Neural cell (in vitro differentiated cells): Measurements from ENCODE around the gene SLC39A7. TPM values are rescaled to one million over a fixed set of nuclear protein-coding genes. Genes with fewer than 3 reads are reported as not detected.

Experiments
- H2AFZ ChIP-seq: fragments of 200-600, 300-800 bp; sonication (generic), shearing (Covaris generic); 2 replicates; pipeline ENCODE4 v1.6.0; 2014; ENCODE audit warnings: low read depth, mild to moderate bottlenecking, antibody characterized with exemption, low read length, moderate library complexity
- H3F3A ChIP-seq: fragments of 200-600 bp; shearing (Covaris generic); 2 replicates; pipeline ENCODE4 v1.6.1; 2016; ENCODE audit warnings: mild to moderate bottlenecking, moderate library complexity, mixed read lengths, antibody characterized with exemption, low read length; ENCODE audit not compliant: insufficient read depth, poor library complexity, severe bottlenecking
- H3K27ac ChIP-seq: fragments of 200-600, 300-800 bp; sonication (generic), shearing (Covaris generic); 2 replicates; pipeline ENCODE4 v1.5.1; 2014; ENCODE audit warnings: mild to moderate bottlenecking, low read length, moderate library complexity
- H3K27me3 ChIP-seq: fragments of 300-800, 200-600 bp; sonication (generic), shearing (Covaris generic); 2 replicates; pipeline ENCODE4 v1.6.0; 2014; ENCODE audit warnings: mild to moderate bottlenecking, low read depth, low read length, moderate library complexity; ENCODE audit not compliant: insufficient read depth
- H3K36me3 ChIP-seq: fragments of 300-800, 200-600 bp; sonication (generic), shearing (Covaris generic); 2 replicates; pipeline ENCODE4 v1.5.1; 2014; ENCODE audit warnings: mild to moderate bottlenecking, antibody characterized with exemption, low read length, moderate library complexity; ENCODE audit not compliant: insufficient read depth
- H3K4me2 ChIP-seq: fragments of 300-800, 200-600 bp; sonication (generic), shearing (Covaris generic); 2 replicates; pipeline ENCODE4 v1.6.0; 2014; ENCODE audit warnings: mild to moderate bottlenecking, low read length
- H3K4me3 ChIP-seq: fragments of 300-800, 200-600 bp; sonication (generic), shearing (Covaris generic); 2 replicates; pipeline ENCODE4 v1.5.1; 2014; ENCODE audit warnings: mild to moderate bottlenecking, low read length, moderate library complexity
- H3K79me2 ChIP-seq: fragments of 200-600 bp; shearing (Covaris generic); replicated peaks from 2 replicates; pipeline ENCODE4 v1.6.0; 2014; ENCODE audit warnings: mild to moderate bottlenecking, low read length, moderate library complexity; ENCODE audit not compliant: insufficient read depth
- H3K9ac ChIP-seq: fragments of 300-800, 200-600 bp; sonication (generic), shearing (Covaris generic); 2 replicates; pipeline ENCODE4 v1.6.1; 2016; ENCODE audit warnings: mild to moderate bottlenecking, low read length, mixed read lengths
- H3K9me2 ChIP-seq: fragments of 200-600 bp; shearing (Covaris generic); 2 replicates; pipeline ENCODE4 v1.6.1; 2016; ENCODE audit warnings: mild to moderate bottlenecking, low read length, mixed read lengths; ENCODE audit not compliant: insufficient read depth
- H3K9me3 ChIP-seq: fragments of 200-600, 300-800 bp; sonication (generic), shearing (Covaris generic); 2 replicates; pipeline ENCODE4 v1.6.1; 2016; ENCODE audit warnings: mild to moderate bottlenecking, mixed run types, low read length, moderate library complexity, mixed read lengths
- H4K20me1 ChIP-seq: fragments of 200-600 bp; shearing (Covaris generic); 2 replicates; pipeline ENCODE4 v1.6.1; 2016; ENCODE audit warnings: mild to moderate bottlenecking, mixed run types; ENCODE audit not compliant: insufficient read depth
- EP300 ChIP-seq: fragments of 450-650 bp; conservative IDR thresholded peaks from 2 replicates; pipeline ENCODE4 v1.6.1; 2014; ENCODE audit warnings: antibody characterized with exemption, mild to moderate bottlenecking, moderate library complexity; ENCODE audit not compliant: poor library complexity, severe bottlenecking
- EZH2 ChIP-seq: fragments of 200-600, 300-800 bp; shearing (Covaris generic), sonication (generic); IDR thresholded peaks from 2 replicates; pipeline ENCODE4 v1.6.1; 2014; ENCODE audit warnings: antibody characterized with exemption, low read length, borderline replicate concordance, mild to moderate bottlenecking; ENCODE audit not compliant: insufficient read depth, poor library complexity, severe bottlenecking
- MXI1 ChIP-seq: fragments of 450-650 bp; conservative IDR thresholded peaks from 2 replicates; pipeline ENCODE4 v1.6.1; 2014; ENCODE audit warnings: antibody characterized with exemption, mild to moderate bottlenecking; ENCODE audit not compliant: poor library complexity, severe bottlenecking
- POLR2AphosphoS5 ChIP-seq: IDR thresholded peaks from 2 replicates; pipeline ENCODE4 v1.6.1; 2012
- RAD21 ChIP-seq: fragments of 450-650 bp; conservative IDR thresholded peaks from 2 replicates; pipeline ENCODE4 v1.6.1; 2014; ENCODE audit warnings: antibody characterized with exemption, mild to moderate bottlenecking, moderate library complexity
- SMC3 ChIP-seq: fragments of 450-650 bp; conservative IDR thresholded peaks from 2 replicates; pipeline ENCODE4 v1.6.1; 2014; ENCODE audit warnings: antibody characterized with exemption, mild to moderate bottlenecking, moderate library complexity; ENCODE audit not compliant: poor library complexity
- TAF1 ChIP-seq: IDR thresholded peaks from 2 replicates; pipeline ENCODE4 v1.6.1; 2012; ENCODE audit warnings: low read depth
- polyA plus RNA-seq: library from polyadenylated mRNA; depleted of rRNA; stranded (reverse); fragments of >200 nt; gene quantifications from 2 replicates; pipeline ENCODE4 v1.2.3, GENCODE V29; 2014
- TF ChIP-seq, protein P1 (sequence below): IDR thresholded peaks from 2 replicates; pipeline ENCODE4 v1.6.1; 2012; ENCODE audit warnings: borderline replicate concordance
- TF ChIP-seq, protein P2 (sequence below): fragments of 450-650 bp; IDR thresholded peaks from 2 replicates; pipeline ENCODE4 v1.5.1; 2014; ENCODE audit warnings: antibody characterized with exemption, mild to moderate bottlenecking, moderate library complexity; ENCODE audit not compliant: poor library complexity, severe bottlenecking

Gene SLC39A7
- polyA plus RNA-seq, 1 donor from 2014 or later: 99.8 TPM

DNA sequence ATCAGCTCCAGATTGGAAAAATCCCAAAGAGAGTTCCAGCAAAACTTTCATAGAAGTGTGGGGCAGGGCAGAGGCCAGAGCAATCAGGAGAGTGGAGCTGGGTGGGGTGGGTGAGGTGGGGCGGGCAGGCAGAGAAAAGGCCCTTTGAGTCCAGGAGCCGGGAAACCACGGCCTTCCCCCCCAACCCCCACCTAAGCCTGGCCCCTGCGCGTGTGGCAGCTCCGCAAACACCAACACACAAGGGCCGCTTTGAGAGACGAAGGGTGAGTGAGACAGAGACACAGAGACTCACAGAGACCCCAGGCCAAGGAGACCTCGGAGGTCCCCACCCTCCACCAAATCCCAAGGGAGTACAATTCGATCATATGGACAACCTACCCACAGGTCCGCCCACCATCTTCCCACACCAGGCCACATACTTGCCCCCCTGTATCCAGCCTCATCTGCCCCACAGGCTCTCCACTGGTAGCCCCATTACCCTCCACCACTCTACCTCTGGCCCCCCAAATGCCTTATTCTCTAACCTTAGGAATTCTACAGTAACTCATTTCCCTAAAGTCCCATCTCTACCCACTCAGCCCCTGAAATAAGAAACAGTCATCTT, 10.1 kb upstream of the SLC39A7 start:
- Histone ChIP-seq H3K36me3 (peaks cover 8% of the 10 kb centered on the region), H3K27me3 (peaks cover 17% of the 10 kb centered on the region), H2AFZ (no peak overlapping the region), H3K4me2 (no peak overlapping the region), H3K9me2 (no peaks in the 10 kb centered on the region), H3K4me3 (no peak overlapping the region), H4K20me1 (no peaks in the 10 kb centered on the region), H3K79me2 (no peaks in the 10 kb centered on the region), H3F3A (no peaks in the 10 kb centered on the region), H3K9me3 (no peaks in the 10 kb centered on the region), H3K27ac (no peak overlapping the region), H3K9ac (no peak overlapping the region)
- TF ChIP-seq POLR2AphosphoS5 (no peak), SMC3 (no peak), RAD21 (no peak), EZH2 (no peak), MXI1 (no peak), TAF1 (no peak), EP300 (no peak)
- TF ChIP-seq, protein P1, sequence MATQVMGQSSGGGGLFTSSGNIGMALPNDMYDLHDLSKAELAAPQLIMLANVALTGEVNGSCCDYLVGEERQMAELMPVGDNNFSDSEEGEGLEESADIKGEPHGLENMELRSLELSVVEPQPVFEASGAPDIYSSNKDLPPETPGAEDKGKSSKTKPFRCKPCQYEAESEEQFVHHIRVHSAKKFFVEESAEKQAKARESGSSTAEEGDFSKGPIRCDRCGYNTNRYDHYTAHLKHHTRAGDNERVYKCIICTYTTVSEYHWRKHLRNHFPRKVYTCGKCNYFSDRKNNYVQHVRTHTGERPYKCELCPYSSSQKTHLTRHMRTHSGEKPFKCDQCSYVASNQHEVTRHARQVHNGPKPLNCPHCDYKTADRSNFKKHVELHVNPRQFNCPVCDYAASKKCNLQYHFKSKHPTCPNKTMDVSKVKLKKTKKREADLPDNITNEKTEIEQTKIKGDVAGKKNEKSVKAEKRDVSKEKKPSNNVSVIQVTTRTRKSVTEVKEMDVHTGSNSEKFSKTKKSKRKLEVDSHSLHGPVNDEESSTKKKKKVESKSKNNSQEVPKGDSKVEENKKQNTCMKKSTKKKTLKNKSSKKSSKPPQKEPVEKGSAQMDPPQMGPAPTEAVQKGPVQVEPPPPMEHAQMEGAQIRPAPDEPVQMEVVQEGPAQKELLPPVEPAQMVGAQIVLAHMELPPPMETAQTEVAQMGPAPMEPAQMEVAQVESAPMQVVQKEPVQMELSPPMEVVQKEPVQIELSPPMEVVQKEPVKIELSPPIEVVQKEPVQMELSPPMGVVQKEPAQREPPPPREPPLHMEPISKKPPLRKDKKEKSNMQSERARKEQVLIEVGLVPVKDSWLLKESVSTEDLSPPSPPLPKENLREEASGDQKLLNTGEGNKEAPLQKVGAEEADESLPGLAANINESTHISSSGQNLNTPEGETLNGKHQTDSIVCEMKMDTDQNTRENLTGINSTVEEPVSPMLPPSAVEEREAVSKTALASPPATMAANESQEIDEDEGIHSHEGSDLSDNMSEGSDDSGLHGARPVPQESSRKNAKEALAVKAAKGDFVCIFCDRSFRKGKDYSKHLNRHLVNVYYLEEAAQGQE: no peak
- TF ChIP-seq, protein P2, sequence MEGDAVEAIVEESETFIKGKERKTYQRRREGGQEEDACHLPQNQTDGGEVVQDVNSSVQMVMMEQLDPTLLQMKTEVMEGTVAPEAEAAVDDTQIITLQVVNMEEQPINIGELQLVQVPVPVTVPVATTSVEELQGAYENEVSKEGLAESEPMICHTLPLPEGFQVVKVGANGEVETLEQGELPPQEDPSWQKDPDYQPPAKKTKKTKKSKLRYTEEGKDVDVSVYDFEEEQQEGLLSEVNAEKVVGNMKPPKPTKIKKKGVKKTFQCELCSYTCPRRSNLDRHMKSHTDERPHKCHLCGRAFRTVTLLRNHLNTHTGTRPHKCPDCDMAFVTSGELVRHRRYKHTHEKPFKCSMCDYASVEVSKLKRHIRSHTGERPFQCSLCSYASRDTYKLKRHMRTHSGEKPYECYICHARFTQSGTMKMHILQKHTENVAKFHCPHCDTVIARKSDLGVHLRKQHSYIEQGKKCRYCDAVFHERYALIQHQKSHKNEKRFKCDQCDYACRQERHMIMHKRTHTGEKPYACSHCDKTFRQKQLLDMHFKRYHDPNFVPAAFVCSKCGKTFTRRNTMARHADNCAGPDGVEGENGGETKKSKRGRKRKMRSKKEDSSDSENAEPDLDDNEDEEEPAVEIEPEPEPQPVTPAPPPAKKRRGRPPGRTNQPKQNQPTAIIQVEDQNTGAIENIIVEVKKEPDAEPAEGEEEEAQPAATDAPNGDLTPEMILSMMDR: no peak

DNA sequence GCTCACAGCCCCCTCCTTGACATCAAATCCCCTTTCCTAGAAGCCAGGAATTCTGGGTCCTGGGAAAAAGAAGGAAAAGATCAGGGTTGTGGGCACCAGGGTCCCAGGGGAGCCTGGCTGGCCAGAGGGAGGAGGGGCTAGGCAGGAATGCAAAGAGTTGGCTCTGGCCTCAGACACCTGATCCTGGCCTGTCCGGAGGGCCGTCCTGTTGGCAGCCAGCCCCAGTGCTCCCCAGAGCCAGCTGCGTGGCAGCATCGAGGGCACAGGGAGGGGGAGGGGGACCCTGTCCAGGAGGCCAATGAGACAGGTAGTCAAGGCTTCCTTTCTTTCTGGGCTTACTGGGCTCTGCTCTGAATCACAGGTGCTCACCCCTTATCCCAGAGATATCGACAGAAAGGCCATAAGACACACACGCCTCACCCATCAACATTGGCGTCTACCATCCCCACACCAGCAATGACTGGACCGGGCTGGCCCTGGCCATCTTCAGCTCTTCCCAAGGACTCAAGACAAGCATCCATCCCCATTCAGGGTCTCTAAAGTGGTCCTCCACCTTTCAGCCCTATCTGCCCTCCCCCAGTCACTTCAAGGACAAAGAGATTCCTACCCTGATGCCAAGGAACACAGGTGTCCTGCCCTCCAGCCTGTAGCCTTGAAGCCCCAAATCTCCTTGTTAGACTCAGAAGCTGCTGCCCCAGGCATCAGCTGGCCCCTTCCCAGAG, 9.1 kb upstream of the SLC39A7 start:
- Histone ChIP-seq H3K27ac (no peak overlapping the region), H3F3A (no peaks in the 10 kb centered on the region), H3K4me2 (no peak overlapping the region)

More for the DNA sequence above, 9.1 kb upstream of the SLC39A7 start:
- no peaks in the 10 kb centered on the region for H3K79me2 ChIP-seq
- no peak overlapping the region for H3K9ac ChIP-seq
- no peaks in the 10 kb centered on the region for H3K9me2 ChIP-seq
- no peaks in the 10 kb centered on the region for H3K9me3 ChIP-seq
- H2AFZ ChIP-seq: no peak overlapping the region
- TF ChIP-seq, protein P2: no peak
- TF ChIP-seq MXI1: no peak
- no peak for TF ChIP-seq EZH2
- TF ChIP-seq RAD21: no peak
- no peak for TF ChIP-seq TAF1
- TF ChIP-seq POLR2AphosphoS5: no peak
- no peak for TF ChIP-seq SMC3
- TF ChIP-seq EP300: no peak
- TF ChIP-seq, protein P1: no peak
- H3K36me3 ChIP-seq: peaks cover 8% of the 10 kb centered on the region
- H3K4me3 ChIP-seq: no peak overlapping the region
- no peaks in the 10 kb centered on the region for H4K20me1 ChIP-seq
- H3K27me3 ChIP-seq: peaks cover 17% of the 10 kb centered on the region
